ENCODE data around the gene FBXO44.
"Not testable (repeated sequence)": the region's sequence is repeated elsewhere in the genome, so short reads cannot be mapped to it uniquely, and the experiment has no call there.

DNA sequence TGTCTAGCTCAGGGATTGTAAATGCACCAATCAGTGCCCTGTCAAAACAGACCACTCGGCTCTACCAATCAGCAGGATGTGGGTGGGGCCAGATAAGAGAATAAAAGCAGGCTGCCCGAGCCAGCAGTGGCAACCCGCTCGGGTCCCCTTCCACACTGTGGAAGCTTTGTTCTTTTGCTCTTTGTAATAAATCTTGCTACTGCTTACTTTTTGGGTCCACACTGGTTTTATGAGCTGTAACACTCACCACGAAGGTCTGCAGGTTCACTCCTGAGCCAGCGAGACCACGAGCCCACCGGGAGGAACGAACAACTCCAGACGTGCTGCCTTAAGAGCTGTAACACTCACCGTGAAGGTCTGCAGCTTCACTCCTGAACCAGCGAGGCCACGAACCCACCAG, 45.3 kb upstream of the FBXO44 start:
- TF ChIP-seq ISL1 (CRISPR knock-in tag; IDR thresholded peaks at IDR 0.05); GLIS3 (CRISPR knock-in tag; IDR thresholded peaks at IDR 0.05); ARNTL (CRISPR knock-in tag; IDR thresholded peaks at IDR 0.05; ENCODE audit: borderline replicate concordance, low read depth); ZFP30 (CRISPR knock-in tag; IDR thresholded peaks at IDR 0.05); BACH2 (CRISPR knock-in tag; IDR thresholded peaks at IDR 0.05; ENCODE audit: borderline replicate concordance): not testable (repeated sequence)
- TF ChIP-seq, protein P1, sequence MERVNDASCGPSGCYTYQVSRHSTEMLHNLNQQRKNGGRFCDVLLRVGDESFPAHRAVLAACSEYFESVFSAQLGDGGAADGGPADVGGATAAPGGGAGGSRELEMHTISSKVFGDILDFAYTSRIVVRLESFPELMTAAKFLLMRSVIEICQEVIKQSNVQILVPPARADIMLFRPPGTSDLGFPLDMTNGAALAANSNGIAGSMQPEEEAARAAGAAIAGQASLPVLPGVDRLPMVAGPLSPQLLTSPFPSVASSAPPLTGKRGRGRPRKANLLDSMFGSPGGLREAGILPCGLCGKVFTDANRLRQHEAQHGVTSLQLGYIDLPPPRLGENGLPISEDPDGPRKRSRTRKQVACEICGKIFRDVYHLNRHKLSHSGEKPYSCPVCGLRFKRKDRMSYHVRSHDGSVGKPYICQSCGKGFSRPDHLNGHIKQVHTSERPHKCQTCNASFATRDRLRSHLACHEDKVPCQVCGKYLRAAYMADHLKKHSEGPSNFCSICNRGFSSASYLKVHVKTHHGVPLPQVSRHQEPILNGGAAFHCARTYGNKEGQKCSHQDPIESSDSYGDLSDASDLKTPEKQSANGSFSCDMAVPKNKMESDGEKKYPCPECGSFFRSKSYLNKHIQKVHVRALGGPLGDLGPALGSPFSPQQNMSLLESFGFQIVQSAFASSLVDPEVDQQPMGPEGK (CRISPR knock-in tag; IDR thresholded peaks at IDR 0.05; ENCODE audit: borderline replicate concordance) = not testable (repeated sequence)
